8988T (cell line): ENCODE results near the gene PANK4.
"Not testable (repeated sequence)": the region's sequence is repeated elsewhere in the genome, so short reads cannot be mapped to it uniquely, and the experiment has no call there.

Experiments
- DNase-seq: peaks from one replicate; pipeline ENCODE4 v3.0.0; 2011

PANK4 gene

GRCh38 chr1:2473198-2473597, 53.2 kb downstream of the PANK4 start:
- DNase-seq, result no peak

GRCh38 chr1:2472561-2473177, 53.7 kb downstream of the PANK4 start:
- DNase-seq, result no peak

GRCh38 chr1:2472109-2472508, 54.3 kb downstream of the PANK4 start:
- no peak for DNase-seq

GRCh38 chr1:2471587-2472001, 54.8 kb downstream of the PANK4 start:
- DNase-seq, result no peak

GRCh38 chr1:2471159-2471471, 55.3 kb downstream of the PANK4 start:
- no peak for DNase-seq

- no peak for DNase-seq
Observed at GRCh38 chr1:2470290-2471158, 55.9 kb downstream of the PANK4 start.

GRCh38 chr1:2469103-2469940, 57.1 kb downstream of the PANK4 start:
- DNase-seq, result no peak

GRCh38 chr1:2468540-2468939, 57.9 kb downstream of the PANK4 start:
- peak; percentile 90 for DNase-seq

GRCh38 chr1:2468041-2468472, 58.3 kb downstream of the PANK4 start:
- DNase-seq, result no peak

- DNase-seq, result peak; percentile 76
Observed at GRCh38 chr1:2466958-2467554, 59.3 kb downstream of the PANK4 start.

GRCh38 chr1:2466270-2466665, 60.1 kb downstream of the PANK4 start:
- no peak for DNase-seq

GRCh38 chr1:2465371-2466269, 60.8 kb downstream of the PANK4 start:
- DNase-seq, result no peak

- no peak for DNase-seq
Observed at GRCh38 chr1:2463396-2463795, 63.0 kb downstream of the PANK4 start.

GRCh38 chr1:2462819-2463218, 63.6 kb downstream of the PANK4 start:
- DNase-seq, result no peak

- DNase-seq, result no peak
Observed at GRCh38 chr1:2460996-2461751, 65.2 kb downstream of the PANK4 start.

GRCh38 chr1:2460203-2460602, 66.2 kb downstream of the PANK4 start:
- DNase-seq, result no peak

- no peak for DNase-seq
Observed at GRCh38 chr1:2459757-2460156, 66.6 kb downstream of the PANK4 start.

- not testable (repeated sequence) for DNase-seq
Observed at GRCh38 chr1:2459102-2459753, 67.2 kb downstream of the PANK4 start.

- DNase-seq, result no peak
Observed at GRCh38 chr1:2458687-2459086, 67.7 kb downstream of the PANK4 start.
